Lung (tissue), 12 donors: ENCODE results near the gene OPN4. TPM values are rescaled to one million over a fixed set of nuclear protein-coding genes. Genes with fewer than 3 reads are reported as not detected.

Source experiments
- ATAC-seq: fragments of 200-7000 bp; cut with Tn5 transposase; one replicate; pipeline ENCODE4 v1.9.1; 2020; ENCODE audit warnings: moderate number of reproducible peaks; ENCODE audit not compliant: insufficient read depth, low FRiP score
- DNase-seq, 3 donors: peaks; one replicate each; pipeline ENCODE4 v3.0.0-alpha.2; 2013 to 2017
- H3K27ac ChIP-seq, 2 donors: one replicate each; pipeline ENCODE4 v1.5.1; 2013; ENCODE audit warnings: mild to moderate bottlenecking in 2 of 2, moderate library complexity in 2 of 2, control low read depth in 1 of 2, inconsistent platforms in 1 of 2, low read depth in 1 of 2, low read length in 1 of 2
- H3K27me3 ChIP-seq, 3 donors: one replicate each; pipeline ENCODE4 v1.5.1; 2013; ENCODE audit warnings: low read length in 2 of 3; ENCODE audit not compliant: control insufficient read depth in 3 of 3, insufficient read depth in 3 of 3
- H3K36me3 ChIP-seq, 4 donors: one replicate each; pipeline ENCODE4 v1.5.1; 2013; ENCODE audit warnings: low read length in 4 of 4, mild to moderate bottlenecking in 1 of 4, moderate library complexity in 1 of 4; ENCODE audit not compliant: control insufficient read depth in 4 of 4, insufficient read depth in 4 of 4
- H3K4me1 ChIP-seq, 5 donors: one replicate each; pipeline ENCODE4 v1.5.1; 2013; ENCODE audit warnings: low read length in 5 of 5, mild to moderate bottlenecking in 2 of 5, moderate library complexity in 1 of 5; ENCODE audit not compliant: control insufficient read depth in 5 of 5, insufficient read depth in 5 of 5
- H3K4me3 ChIP-seq: one replicate; pipeline ENCODE4 v1.5.1; 2013; ENCODE audit warnings: mild to moderate bottlenecking, control low read depth, moderate library complexity
- H3K9ac ChIP-seq, 2 donors: one replicate each; pipeline ENCODE4 v1.5.1; 2013; ENCODE audit warnings: low read length in 2 of 2, control low read depth in 1 of 2; ENCODE audit not compliant: insufficient read depth in 1 of 2
- H3K9me3 ChIP-seq, 4 donors: one replicate each; pipeline ENCODE4 v1.5.1; 2013; ENCODE audit warnings: low read length in 3 of 4, mild to moderate bottlenecking in 1 of 4, moderate library complexity in 1 of 4; ENCODE audit not compliant: control insufficient read depth in 4 of 4, insufficient read depth in 3 of 4
- CTCF ChIP-seq: IDR thresholded peaks from 2 replicates; pipeline ENCODE4 v1.5.1; 2012; ENCODE audit warnings: mild to moderate bottlenecking; ENCODE audit errors: control extremely low read depth, extremely low read depth
- WGBS, 2 donors: extraction: QIAGEN DNeasy Blood & Tissue Kit; methylation state at CpG; one replicate each; pipeline ENCODE4 v1.1.7; 2013; 5-methylcytosine and 5-hydroxymethylcytosine counted together
- polyA plus RNA-seq, 2 donors: library from polyadenylated mRNA; stranded (reverse); fragments of 200-250 nt; gene quantifications; one replicate each; pipeline ENCODE4 v1.2.1, GENCODE V29; 2013
- total RNA-seq, 2 donors: library from RNA; depleted of rRNA in 1 of 2; stranded (reverse); fragments of >200 nt in 1 of 2; gene quantifications; one replicate each; pipeline ENCODE4 v1.2.1, GENCODE V29; 2014 to 2021
- donor health status: control.
- donor health status: control.
- donor health status: Bipolar disorder and iron deficiency.
- donor health status: healthy.
- donor health status: DM: yes; HTN: yes; CAD: no.

The OPN4 gene
- total and polyA plus RNA-seq, 4 donors = 0.12 TPM; not detected in 3

GRCh38 chr10:86662186-86663045 is 8.1 kb downstream of the OPN4 start:
- DNase-seq (no peak), ATAC-seq (no peak)
- no peak overlapping the region for H3K4me3 ChIP-seq
- TF ChIP-seq CTCF = no peak
- WGBS, 2 donors = 86 to 92% methylated on average over 17 to 19 of the region's 19 CpGs
- no peaks in the 10 kb centered on the region for H3K36me3 ChIP-seq
- H3K4me1 ChIP-seq = peaks cover 0 to 24% (median 4%) of the 10 kb centered on the region in 5 donors
- H3K9me3 ChIP-seq = peaks cover 0 to 2% (median 0%) of the 10 kb centered on the region in 4 donors
- peak overlapping the region in 1 of 2 donors; percentile 82 for H3K27ac ChIP-seq
- H3K27me3 ChIP-seq = no peaks in the 10 kb centered on the region
- no peak overlapping the region for H3K9ac ChIP-seq

GRCh38 chr10:86663046-86663345 is 8.6 kb downstream of the OPN4 start:
- ATAC-seq (no peak), DNase-seq (no peak)
- TF ChIP-seq CTCF = no peak
- Histone ChIP-seq H3K9me3 (peaks cover 0 to 2% (median 0%) of the 10 kb centered on the region in 4 donors), H3K4me1 (peaks cover 0 to 24% (median 6%) of the 10 kb centered on the region in 5 donors), H3K9ac (no peak overlapping the region), H3K27me3 (no peaks in the 10 kb centered on the region), H3K36me3 (no peaks in the 10 kb centered on the region), H3K4me3 (no peak overlapping the region), H3K27ac (peak overlapping the region in 1 of 2 donors; percentile 82)
- 87 to 94% methylated on average over 8 of the region's 8 CpGs for WGBS, 2 donors

- no peaks in the 10 kb centered on the region for H3K27me3 ChIP-seq
- H3K27ac ChIP-seq = peak overlapping the region in 1 of 2 donors; percentile 82
- peaks cover 0 to 32% (median 9%) of the 10 kb centered on the region in 5 donors for H3K4me1 ChIP-seq
- ATAC-seq = no peak
- no peak for TF ChIP-seq CTCF
- no peak overlapping the region for H3K9ac ChIP-seq
- peaks cover 0 to 2% (median 0%) of the 10 kb centered on the region in 4 donors for H3K9me3 ChIP-seq
- H3K4me3 ChIP-seq = no peak overlapping the region
- no peaks in the 10 kb centered on the region for H3K36me3 ChIP-seq
- peak in 1 of 3 donors; percentile 35 for DNase-seq
- WGBS, 2 donors = 79 to 86% methylated on average over 10 of the region's 10 CpGs
Measured at GRCh38 chr10:86663576-86664339, 9.4 kb downstream of the OPN4 start.
